HepG2 (cell line): ENCODE data around the gene CDK9. TPM values are rescaled to one million over a fixed set of nuclear protein-coding genes. Genes with fewer than 3 reads are reported as not detected.

ENCODE experiments used
- ADNP ChIP-seq: sonication (generic); formaldehyde crosslinking; IDR thresholded peaks from 2 replicates; pipeline ENCODE4 v1.4.0; 2020; ENCODE audit warnings: missing genetic modification reagents
- BCLAF1 ChIP-seq: fragments of 450-650 bp; IDR thresholded peaks from 2 replicates; pipeline ENCODE4 v1.6.1; 2017; ENCODE audit warnings: mild to moderate bottlenecking
- BRF2 ChIP-seq: sonication (generic); formaldehyde crosslinking; IDR thresholded peaks from 2 replicates; pipeline ENCODE4 v1.8.1; 2022; ENCODE audit warnings: mild to moderate bottlenecking, missing genetic modification reagents
- CC2D1A ChIP-seq: sonication (generic); formaldehyde crosslinking; IDR thresholded peaks from 2 replicates; pipeline ENCODE4 v1.8.1; 2023; ENCODE audit warnings: mild to moderate bottlenecking, missing genetic modification reagents
- CTCF ChIP-seq: sonication (generic); formaldehyde crosslinking; IDR thresholded peaks from 2 replicates; pipeline ENCODE4 v1.5.0; 2020; ENCODE audit warnings: mild to moderate bottlenecking, missing genetic modification reagents, moderate library complexity
- HDAC1 ChIP-seq: sonication (generic); formaldehyde crosslinking; IDR thresholded peaks from 2 replicates; pipeline ENCODE4 v1.5.1; 2020; ENCODE audit warnings: mild to moderate bottlenecking, missing genetic modification reagents
- HES4 ChIP-seq: sonication (generic); formaldehyde crosslinking; IDR thresholded peaks from 2 replicates; pipeline ENCODE4 v1.9.0; 2021; ENCODE audit warnings: mild to moderate bottlenecking, missing genetic modification reagents, borderline replicate concordance
- HINFP ChIP-seq: sonication (generic); formaldehyde crosslinking; IDR thresholded peaks from 2 replicates; pipeline ENCODE4 v1.4.0; 2020; ENCODE audit warnings: low read depth, mild to moderate bottlenecking, missing genetic modification reagents
- TRAFD1 ChIP-seq: sonication (generic); formaldehyde crosslinking; IDR thresholded peaks from 2 replicates; pipeline ENCODE4 v1.5.1; 2020; ENCODE audit warnings: missing genetic modification reagents, mild to moderate bottlenecking, borderline replicate concordance
- ZBED4 ChIP-seq: sonication (generic); formaldehyde crosslinking; IDR thresholded peaks from 2 replicates; pipeline ENCODE4 v1.4.0; 2020; ENCODE audit warnings: missing genetic modification reagents, borderline replicate concordance
- ZBTB34 ChIP-seq: sonication (generic); formaldehyde crosslinking; IDR thresholded peaks from 2 replicates; pipeline ENCODE4 v1.8.0; 2022; ENCODE audit warnings: mild to moderate bottlenecking, missing genetic modification reagents
- ZNF136 ChIP-seq: sonication (generic); formaldehyde crosslinking; IDR thresholded peaks from 2 replicates; pipeline ENCODE4 v1.8.1; 2022; ENCODE audit warnings: low read depth, mild to moderate bottlenecking, moderate library complexity, missing genetic modification reagents
- ZNF816 ChIP-seq: sonication (generic); formaldehyde crosslinking; IDR thresholded peaks from 2 replicates; pipeline ENCODE4 v1.8.0; 2022; ENCODE audit warnings: missing genetic modification reagents, mild to moderate bottlenecking, borderline replicate concordance
- polyA plus RNA-seq, 8 experiments: library from polyadenylated mRNA; depleted of rRNA in 3 of 8; stranded (reverse) in 7 of 8; unstranded in 1 of 8; fragments of >200 nt; fragmentation: Illumina TruSeq in 4 of 8; extraction: Trizol in 4 of 8; gene quantifications; 2 replicates each; pipeline versions ENCODE4 v1.2.1 to v1.2.3, GENCODE V29; 2011 to 2016; ENCODE audit warnings: low read depth in 4 of 8, missing spikeins in 1 of 8, mixed read lengths in 1 of 8; ENCODE audit not compliant: insufficient read depth in 1 of 8
- total RNA-seq, 5 experiments: library from RNA; depleted of rRNA; stranded (reverse); fragments of >200 nt; fragmentation: Illumina TruSeq; extraction: Trizol; gene quantifications; 2 replicates each; pipeline ENCODE4 v1.2.3, GENCODE V29; 2016; ENCODE audit warnings: low read depth in 1 of 5

The CDK9 gene
- total and polyA plus RNA-seq, 2 of the 13 experiments (the other 11 are each of a cell fraction or from before 2014, with no cell fraction given) = 16.8 to 21.5 TPM

- TF ChIP-seq ZBED4 (CRISPR knock-in tag) (0 out of 2 replicates have a peak, but pooled peaks have one; percentile 33), HES4 (no peak), CTCF (CRISPR knock-in tag) (no peak), ZBTB34 (CRISPR knock-in tag) (no peak), TRAFD1 (CRISPR knock-in tag) (no peak), HINFP (CRISPR knock-in tag) (no peak), BRF2 (CRISPR knock-in tag) (no peak), HDAC1 (CRISPR knock-in tag) (peak; percentile 49), ADNP (CRISPR knock-in tag) (no peak), ZNF816 (CRISPR knock-in tag) (no peak), BCLAF1 (no peak), ZNF136 (CRISPR knock-in tag) (no peak), CC2D1A (CRISPR knock-in tag) (no peak)
Observed at GRCh38 chr9:127838375-127839078, 52.7 kb downstream of the CDK9 start (continued).
